ENCODE measurements around the gene GFI1. TPM values are rescaled to one million over a fixed set of nuclear protein-coding genes. Genes with fewer than 3 reads are reported as not detected.
A peak's percentile ranks its signal among the peaks of the same experiment; 100 is the strongest.

GFI1 gene
- total RNA-seq, 1 experiment from 2014 or later: 0.84 TPM

DNA sequence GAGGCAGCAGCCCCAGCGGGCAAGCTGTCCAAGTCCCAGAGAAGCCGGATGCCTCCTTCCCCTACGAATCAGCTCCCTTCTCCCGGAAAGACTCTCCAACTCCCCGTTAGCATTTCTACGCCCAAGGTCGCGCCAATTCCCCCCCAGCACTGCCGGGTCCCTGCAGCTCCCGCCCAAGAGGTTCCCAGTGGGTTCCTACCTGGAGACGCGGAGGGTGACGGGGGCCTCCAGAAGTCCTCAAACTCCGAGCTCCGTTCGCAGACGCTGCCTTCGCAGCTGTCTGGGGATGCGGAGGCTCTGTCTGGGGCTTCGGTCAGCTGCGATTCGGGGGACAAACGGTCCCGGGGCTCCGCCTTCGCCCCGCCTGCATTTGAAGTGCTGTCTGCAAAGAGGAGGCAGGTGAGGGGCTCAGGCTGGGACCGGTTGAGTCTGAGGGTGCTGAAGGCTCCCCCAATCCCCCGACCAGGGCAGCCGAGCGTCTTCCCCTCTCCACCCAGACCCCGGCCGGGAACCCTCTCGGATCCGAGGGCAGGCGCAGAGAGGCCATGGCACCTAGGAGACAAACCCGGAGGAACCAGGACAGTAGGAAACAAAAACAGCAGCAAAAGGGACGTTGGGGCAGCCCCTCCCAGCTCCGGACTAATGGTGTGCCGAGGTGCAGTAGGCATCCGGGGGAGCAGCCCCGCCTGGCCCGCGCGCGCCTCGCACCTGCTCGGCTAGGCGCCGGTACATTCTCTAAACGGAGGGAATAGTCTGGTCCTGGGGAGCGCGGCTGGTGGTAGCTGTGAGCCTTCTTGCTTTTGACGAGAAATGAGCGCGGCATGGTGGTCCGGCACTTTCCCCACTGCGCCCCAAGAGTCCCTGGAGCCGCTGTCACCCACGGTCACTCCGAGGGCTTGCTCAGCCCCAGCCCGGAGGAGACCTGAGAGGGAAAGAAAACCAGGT lies 3.8 kb downstream of the GFI1 start:
- Histone ChIP-seq H3K4me1 (ENCODE audit: insufficient read depth, low read length) (peaks cover 13% of the 10 kb centered on the region; the same call in 1 of the 2 replicates), H3K27me3 (ENCODE audit: low read length) (peaks cover 22% of the 10 kb centered on the region), H4K20me1 (ENCODE audit: low read length) (no peaks in the 10 kb centered on the region), H3K27ac (ENCODE audit: low read length) (no peak overlapping the region), H3K9me3 (ENCODE audit: low read length) (no peaks in the 10 kb centered on the region), H3K79me2 (ENCODE audit: low read length) (no peaks in the 10 kb centered on the region), H3K4me3 (ENCODE audit: low read length) (peak overlapping the region; percentile 71), H2AFZ (ENCODE audit: low read length) (peak overlapping the region; percentile 98), H3K36me3 (ENCODE audit: low read depth, low read length) (no peaks in the 10 kb centered on the region), H3K9ac (ENCODE audit: low read length) (no peak overlapping the region), H3K4me2 (ENCODE audit: low read length) (peak overlapping the region; percentile 99), H3K9me2 (replicated peaks; ENCODE audit: low read length) (no peaks in the 10 kb centered on the region), H3F3A (ENCODE audit: low read length, unreplicated experiment) (no peaks in the 10 kb centered on the region)
- intact Hi-C loops (cut with micrococcal nuclease): loop anchor here (10.0 kb wide), 1 partner anchor 102 kb away; no protein-coding TSS in a partner anchor
- BruUV-seq (replicated peaks): no TSS peak
- ChIA-PET CTCF (no interaction called here), POLR2A (ENCODE audit: unreplicated experiment) (no interaction called here)
- no peak for ATAC-seq
- TF ChIP-seq EZH2 (IDR thresholded peaks at IDR 0.05; ENCODE audit: low read length, unreplicated experiment) (no peak), EZH2phosphoT487 (IDR thresholded peaks at IDR 0.05; ENCODE audit: borderline replicate concordance, low read length) (no peak), CTCF (conservative IDR thresholded peaks at IDR 0.05; ENCODE audit: low read depth, low read length) (no peak)
- no peak for DNase-seq

GRCh38 chr1:92481971-92482664 lies 4.6 kb downstream of the GFI1 start:
- Histone ChIP-seq H2AFZ (ENCODE audit: low read length) (no peak overlapping the region), H3K9ac (ENCODE audit: low read length) (no peak overlapping the region), H3F3A (ENCODE audit: low read length, unreplicated experiment) (no peaks in the 10 kb centered on the region), H3K9me2 (replicated peaks; ENCODE audit: low read length) (no peaks in the 10 kb centered on the region), H3K27ac (ENCODE audit: low read length) (no peak overlapping the region), H3K9me3 (ENCODE audit: low read length) (no peaks in the 10 kb centered on the region), H3K36me3 (ENCODE audit: low read depth, low read length) (no peaks in the 10 kb centered on the region), H3K4me3 (ENCODE audit: low read length) (no peak overlapping the region), H3K79me2 (ENCODE audit: low read length) (no peaks in the 10 kb centered on the region), H3K27me3 (ENCODE audit: low read length) (peaks cover 22% of the 10 kb centered on the region), H3K4me2 (ENCODE audit: low read length) (no peak overlapping the region), H4K20me1 (ENCODE audit: low read length) (no peaks in the 10 kb centered on the region), H3K4me1 (ENCODE audit: insufficient read depth, low read length) (peaks cover 13% of the 10 kb centered on the region; the same call in 1 of the 2 replicates)
- no TSS peak for BruUV-seq (replicated peaks)
- TF ChIP-seq EZH2phosphoT487 (IDR thresholded peaks at IDR 0.05; ENCODE audit: borderline replicate concordance, low read length): no peak
- no peak for TF ChIP-seq EZH2 (IDR thresholded peaks at IDR 0.05; ENCODE audit: low read length, unreplicated experiment)
- TF ChIP-seq CTCF (conservative IDR thresholded peaks at IDR 0.05; ENCODE audit: low read depth, low read length): no peak
- POLR2A ChIA-PET (ENCODE audit: unreplicated experiment): no interaction called here
- CTCF ChIA-PET: no interaction called here
- no peak for ATAC-seq
- intact Hi-C loops (cut with micrococcal nuclease): loop anchor here (10.0 kb wide), 1 partner anchor 103 kb away; no protein-coding TSS in a partner anchor
- DNase-seq: no peak
